Measurements from ENCODE around the gene PRSS48. TPM values are rescaled to one million over a fixed set of nuclear protein-coding genes. Genes with fewer than 3 reads are reported as not detected.
"Not testable (repeated sequence)": the region's sequence is repeated elsewhere in the genome, so short reads cannot be mapped to it uniquely, and the experiment has no call there.

The PRSS48 gene
- total RNA-seq, 1 donor from 2014 or later: not detected

GRCh38 chr4:151246742-151247141 lies 30.2 kb upstream of the PRSS48 start:
- no peak for TF ChIP-seq CTCF (IDR thresholded peaks at IDR 0.05; ENCODE audit: unreplicated experiment)
- peaks cover 2% of the 10 kb centered on the region for H3K4me1 Mint-ChIP-seq
- H3K4me3 Mint-ChIP-seq: no peak overlapping the region
- no peaks in the 10 kb centered on the region for H3K9me3 Mint-ChIP-seq
- no peak overlapping the region for H3K27ac Mint-ChIP-seq
- no peaks in the 10 kb centered on the region for H3K27me3 Mint-ChIP-seq (ENCODE audit: low read depth)
- DNase-seq (ENCODE audit: low spot score in 2 of 2, unreplicated experiment in 2 of 2): no peak
- no peaks in the 10 kb centered on the region for H3K36me3 Mint-ChIP-seq

- Mint-ChIP-seq H3K4me1 (no peaks in the 10 kb centered on the region), H3K4me3 (no peak overlapping the region), H3K36me3 (no peaks in the 10 kb centered on the region), H3K27me3 (ENCODE audit: low read depth) (no peaks in the 10 kb centered on the region), H3K9me3 (no peaks in the 10 kb centered on the region), H3K27ac (no peak overlapping the region)
- DNase-seq (ENCODE audit: low spot score in 2 of 2, unreplicated experiment in 2 of 2): no peak
- no peak for TF ChIP-seq CTCF (IDR thresholded peaks at IDR 0.05; ENCODE audit: unreplicated experiment)
Measured at GRCh38 chr4:151247395-151247794, 29.6 kb upstream of the PRSS48 start.

- H3K27me3 Mint-ChIP-seq (ENCODE audit: low read depth): no peaks in the 10 kb centered on the region
- H3K36me3 Mint-ChIP-seq: no peaks in the 10 kb centered on the region
- DNase-seq (ENCODE audit: low spot score in 2 of 2, unreplicated experiment in 2 of 2): no peak
- H3K9me3 Mint-ChIP-seq: no peaks in the 10 kb centered on the region
- H3K4me3 Mint-ChIP-seq: no peak overlapping the region
- H3K27ac Mint-ChIP-seq: no peak overlapping the region
- TF ChIP-seq CTCF (IDR thresholded peaks at IDR 0.05; ENCODE audit: unreplicated experiment): no peak
- H3K4me1 Mint-ChIP-seq: no peaks in the 10 kb centered on the region
Measured at GRCh38 chr4:151248519-151248918, 28.4 kb upstream of the PRSS48 start.

GRCh38 chr4:151250706-151251105 lies 26.3 kb upstream of the PRSS48 start:
- H3K27ac Mint-ChIP-seq: no peak overlapping the region
- DNase-seq (ENCODE audit: low spot score in 2 of 2, unreplicated experiment in 2 of 2): no peak
- no peak for TF ChIP-seq CTCF (IDR thresholded peaks at IDR 0.05; ENCODE audit: unreplicated experiment)
- H3K4me1 Mint-ChIP-seq: no peaks in the 10 kb centered on the region
- H3K4me3 Mint-ChIP-seq: no peak overlapping the region
- peaks cover under 1% of the 10 kb centered on the region for H3K36me3 Mint-ChIP-seq
- H3K9me3 Mint-ChIP-seq: no peaks in the 10 kb centered on the region
- H3K27me3 Mint-ChIP-seq (ENCODE audit: low read depth): no peaks in the 10 kb centered on the region

GRCh38 chr4:151251603-151252304 lies 25.2 kb upstream of the PRSS48 start:
- no peaks in the 10 kb centered on the region for H3K4me1 Mint-ChIP-seq
- peaks cover 4% of the 10 kb centered on the region for H3K36me3 Mint-ChIP-seq
- TF ChIP-seq CTCF (IDR thresholded peaks at IDR 0.05; ENCODE audit: unreplicated experiment): no peak

GRCh38 chr4:151255226-151255625 lies 21.7 kb upstream of the PRSS48 start:
- H3K27ac Mint-ChIP-seq; H3K27me3 Mint-ChIP-seq (ENCODE audit: low read depth); H3K36me3 Mint-ChIP-seq; H3K4me1 Mint-ChIP-seq; H3K4me3 Mint-ChIP-seq; H3K9me3 Mint-ChIP-seq; DNase-seq (ENCODE audit: low spot score in 2 of 2, unreplicated experiment in 2 of 2): not testable (repeated sequence)

More at GRCh38 chr4:151251603-151252304, 25.2 kb upstream of the PRSS48 start:
- Mint-ChIP-seq H3K9me3 (no peaks in the 10 kb centered on the region), H3K4me3 (no peak overlapping the region), H3K27ac (no peak overlapping the region), H3K27me3 (ENCODE audit: low read depth) (no peaks in the 10 kb centered on the region)
- no peak for DNase-seq (ENCODE audit: low spot score in 2 of 2, unreplicated experiment in 2 of 2)

GRCh38 chr4:151255680-151256079 lies 21.3 kb upstream of the PRSS48 start:
- not testable (repeated sequence) for H3K9me3 Mint-ChIP-seq; H3K4me3 Mint-ChIP-seq; H3K4me1 Mint-ChIP-seq; H3K27me3 Mint-ChIP-seq (ENCODE audit: low read depth); DNase-seq (ENCODE audit: low spot score in 2 of 2, unreplicated experiment in 2 of 2); H3K36me3 Mint-ChIP-seq; H3K27ac Mint-ChIP-seq
